Measurements from ENCODE around the gene SPAG16.

DNA sequence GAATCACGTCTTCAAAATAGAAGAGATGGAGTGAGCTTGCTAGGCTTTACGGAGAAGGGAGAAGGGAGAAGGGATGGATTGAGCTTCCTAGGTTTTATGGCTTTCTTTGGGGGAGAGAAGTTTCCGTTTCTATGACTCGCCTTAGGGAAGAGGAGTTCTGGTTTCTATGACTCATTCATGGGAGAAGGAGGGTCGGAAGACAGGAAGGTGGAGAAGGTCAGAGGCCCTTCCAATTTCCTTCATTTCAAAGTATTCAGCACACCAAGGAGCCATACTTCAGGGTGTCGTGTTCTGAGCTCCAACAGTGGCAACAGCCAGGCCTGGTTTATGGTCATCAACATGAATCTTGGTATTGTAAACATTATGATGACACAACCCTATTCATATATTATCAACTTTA lies 841.9 kb downstream of the SPAG16 start:
- TF ChIP-seq EZH2 (IDR thresholded peaks at IDR 0.05; ENCODE audit: low read depth): no peak
- TF ChIP-seq, protein P1, sequence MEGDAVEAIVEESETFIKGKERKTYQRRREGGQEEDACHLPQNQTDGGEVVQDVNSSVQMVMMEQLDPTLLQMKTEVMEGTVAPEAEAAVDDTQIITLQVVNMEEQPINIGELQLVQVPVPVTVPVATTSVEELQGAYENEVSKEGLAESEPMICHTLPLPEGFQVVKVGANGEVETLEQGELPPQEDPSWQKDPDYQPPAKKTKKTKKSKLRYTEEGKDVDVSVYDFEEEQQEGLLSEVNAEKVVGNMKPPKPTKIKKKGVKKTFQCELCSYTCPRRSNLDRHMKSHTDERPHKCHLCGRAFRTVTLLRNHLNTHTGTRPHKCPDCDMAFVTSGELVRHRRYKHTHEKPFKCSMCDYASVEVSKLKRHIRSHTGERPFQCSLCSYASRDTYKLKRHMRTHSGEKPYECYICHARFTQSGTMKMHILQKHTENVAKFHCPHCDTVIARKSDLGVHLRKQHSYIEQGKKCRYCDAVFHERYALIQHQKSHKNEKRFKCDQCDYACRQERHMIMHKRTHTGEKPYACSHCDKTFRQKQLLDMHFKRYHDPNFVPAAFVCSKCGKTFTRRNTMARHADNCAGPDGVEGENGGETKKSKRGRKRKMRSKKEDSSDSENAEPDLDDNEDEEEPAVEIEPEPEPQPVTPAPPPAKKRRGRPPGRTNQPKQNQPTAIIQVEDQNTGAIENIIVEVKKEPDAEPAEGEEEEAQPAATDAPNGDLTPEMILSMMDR (conservative IDR thresholded peaks at IDR 0.05): no peak

Data from PC-9 (cell line).